G401 (cell line): Measurements from ENCODE around the gene TRPM7. TPM values are rescaled to one million over a fixed set of nuclear protein-coding genes. Genes with fewer than 3 reads are reported as not detected.
"Not testable (repeated sequence)": the region's sequence is repeated elsewhere in the genome, so short reads cannot be mapped to it uniquely, and the experiment has no call there.

Source experiments
- DNase-seq: peaks from one replicate; pipeline ENCODE4 v3.0.0-alpha.2; 2015; ENCODE audit warnings: low spot score
- in situ Hi-C: cut with HindIII; loops from 2 replicates; pipeline ENCODE4 v1.10.0; 2016; ENCODE audit warnings: low sequenced_read_pairs, mixed read lengths
- total RNA-seq: library from RNA; depleted of rRNA; stranded (reverse); fragments of >200 nt; shearing (Covaris generic); gene quantifications from 2 replicates; pipeline ENCODE4 v1.2.3, GENCODE V29; 2014

The TRPM7 gene
- total RNA-seq, 1 experiment from 2014 or later: 28.4 TPM

- in situ Hi-C loops: no loop called here
- no peak for DNase-seq
These were observed 9.7 kb downstream of the TRPM7 start for GRCh38 chr15:50676799-50677483.

DNA sequence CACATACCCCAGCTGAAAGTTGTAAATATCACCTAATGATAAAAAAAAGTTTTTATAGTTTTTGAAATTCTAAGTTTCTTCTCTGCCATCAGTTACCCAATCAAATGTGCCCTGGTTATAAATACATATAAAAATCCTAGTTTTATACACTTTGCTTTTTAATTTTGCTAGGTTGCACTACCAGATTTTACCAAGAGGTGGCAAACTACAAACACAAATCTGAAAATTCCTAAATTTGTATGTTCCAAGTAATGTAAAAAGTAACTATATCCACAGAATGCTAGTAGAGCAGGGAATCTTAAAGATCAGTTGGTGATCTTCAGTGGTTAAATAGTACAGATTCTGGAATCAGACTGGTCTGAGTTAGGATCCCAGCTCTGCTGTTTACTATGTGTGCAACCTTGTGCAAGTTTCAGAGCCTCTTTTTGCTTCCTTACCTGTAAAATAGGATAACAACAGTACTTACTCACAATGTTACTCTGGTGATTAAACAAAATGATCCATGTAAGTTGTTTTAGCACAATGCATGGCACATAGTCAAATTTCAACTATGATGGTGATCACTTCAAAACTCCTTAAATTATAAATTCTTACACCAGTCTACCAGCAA, 11.0 kb downstream of the TRPM7 start:
- in situ Hi-C loops: no loop called here
- peak; percentile 40 for DNase-seq

DNA sequence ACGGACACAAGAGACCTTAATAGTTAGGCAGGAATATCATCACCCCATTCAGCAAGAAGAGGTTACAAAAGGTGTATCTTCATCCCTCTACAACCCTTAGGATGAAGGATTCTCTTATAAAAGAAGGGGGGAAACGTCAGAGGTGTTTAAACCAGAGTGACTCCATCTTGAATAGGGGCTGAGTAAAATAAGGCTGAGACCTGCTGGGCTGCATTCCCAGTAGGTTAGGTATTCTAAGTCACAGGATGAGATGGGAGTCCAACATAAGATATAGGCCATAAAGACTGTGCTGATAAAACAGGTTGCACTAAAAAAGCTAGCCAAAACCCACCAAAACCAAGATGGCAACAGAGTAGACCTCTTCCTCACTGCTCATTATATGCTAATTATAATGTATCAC, 16.5 kb downstream of the TRPM7 start:
- DNase-seq: no peak
- in situ Hi-C loops: no loop called here

DNA sequence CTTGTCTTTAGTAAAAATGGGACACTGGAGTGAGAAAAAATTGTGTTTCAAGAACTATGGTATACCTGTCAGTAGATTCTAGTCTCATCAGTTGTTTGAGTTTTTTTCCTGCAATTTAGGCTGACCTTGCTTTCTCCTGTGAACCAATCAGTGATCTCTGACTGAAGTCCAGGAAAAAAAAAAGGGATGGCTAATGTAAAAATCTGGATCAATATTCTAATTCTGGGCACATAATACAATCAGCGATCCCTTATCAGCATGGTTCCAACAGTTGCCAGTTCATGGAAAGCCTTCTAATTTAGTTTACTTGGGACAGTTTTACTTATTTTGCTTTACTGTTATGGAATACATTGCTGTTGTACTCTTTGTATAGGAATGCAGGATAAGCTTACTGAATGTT, 17.0 kb downstream of the TRPM7 start:
- in situ Hi-C loops: no loop called here
- no peak for DNase-seq

GRCh38 chr15:50665938-50666337, 20.7 kb downstream of the TRPM7 start:
- in situ Hi-C loops: no loop called here
- no peak for DNase-seq

GRCh38 chr15:50655555-50655954, 31.0 kb downstream of the TRPM7 start:
- in situ Hi-C loops: no loop called here
- no peak for DNase-seq

GRCh38 chr15:50653156-50653743, 33.3 kb downstream of the TRPM7 start:
- DNase-seq: no peak
- in situ Hi-C loops: no loop called here

DNA sequence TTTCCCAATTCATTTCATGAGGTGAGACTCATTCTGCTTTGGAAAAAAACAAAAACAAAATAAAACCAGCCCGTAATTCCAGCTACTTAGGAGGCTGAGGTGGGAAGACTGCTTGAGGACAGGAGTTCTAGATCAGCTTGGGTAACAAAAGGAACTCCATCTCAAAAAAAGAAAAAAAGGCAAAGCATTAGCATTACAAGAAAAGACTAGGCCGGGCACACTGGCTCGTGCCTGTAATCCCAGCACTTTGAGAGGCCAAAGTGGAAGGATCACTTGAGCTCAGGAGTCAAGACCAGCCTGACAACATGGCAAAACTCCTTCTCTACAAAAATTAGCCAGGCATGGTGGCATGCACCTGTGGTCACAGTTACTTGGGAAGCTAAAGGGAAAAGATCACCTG, 33.9 kb downstream of the TRPM7 start:
- in situ Hi-C loops: no loop called here
- DNase-seq: no peak

DNA sequence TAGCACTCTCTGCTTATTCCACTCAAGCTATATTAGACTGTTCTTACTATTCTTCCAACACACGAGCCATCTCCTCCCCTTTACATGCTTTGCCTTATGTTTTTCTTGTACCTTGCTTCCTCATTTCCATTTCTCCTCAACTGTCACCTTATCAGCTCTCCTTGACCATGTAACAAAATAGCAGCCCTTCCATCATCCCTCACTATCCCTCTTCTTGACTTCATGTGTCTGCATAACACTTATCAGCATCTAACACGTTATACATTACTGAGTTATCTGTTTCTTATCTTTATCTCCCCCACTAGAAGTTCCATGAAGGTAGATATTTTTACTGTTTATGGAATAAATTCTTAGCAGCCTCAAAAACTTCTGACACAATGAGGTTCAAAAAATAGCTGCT, 45.3 kb downstream of the TRPM7 start:
- in situ Hi-C loops: loop anchor here (10.0 kb wide), 1 partner anchor 67 kb away; no protein-coding TSS in a partner anchor
- DNase-seq: no peak

- in situ Hi-C loops: no loop called here
These were observed 50.5 kb downstream of the TRPM7 start for GRCh38 chr15:50636146-50636545.

GRCh38 chr15:50633653-50634052, 52.9 kb downstream of the TRPM7 start:
- in situ Hi-C loops: no loop called here
- no peak for DNase-seq

More at GRCh38 chr15:50636146-50636545, 50.5 kb downstream of the TRPM7 start:
- no peak for DNase-seq

DNA sequence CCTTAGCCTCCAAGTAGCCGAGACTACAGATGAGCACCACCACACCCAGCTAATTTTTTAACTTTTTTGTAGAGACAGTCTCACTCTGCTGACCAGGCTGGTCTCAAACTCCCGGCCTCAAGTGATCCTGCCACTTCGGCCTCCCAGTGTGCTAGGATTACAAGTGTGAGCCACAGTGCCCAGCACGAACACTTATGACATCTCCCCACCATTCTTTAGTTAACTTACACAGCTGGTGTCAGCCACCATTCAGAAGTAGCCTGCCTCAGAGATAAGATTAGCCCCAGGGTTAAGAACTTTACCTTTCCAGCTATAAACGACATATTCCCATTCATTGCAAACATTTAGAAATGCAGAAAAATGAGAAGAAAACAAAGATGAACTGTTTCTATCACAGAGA, 58.2 kb downstream of the TRPM7 start:
- DNase-seq: no peak
- in situ Hi-C loops: no loop called here

GRCh38 chr15:50627351-50628055, 59.1 kb downstream of the TRPM7 start:
- in situ Hi-C loops: no loop called here
- DNase-seq: no peak

DNA sequence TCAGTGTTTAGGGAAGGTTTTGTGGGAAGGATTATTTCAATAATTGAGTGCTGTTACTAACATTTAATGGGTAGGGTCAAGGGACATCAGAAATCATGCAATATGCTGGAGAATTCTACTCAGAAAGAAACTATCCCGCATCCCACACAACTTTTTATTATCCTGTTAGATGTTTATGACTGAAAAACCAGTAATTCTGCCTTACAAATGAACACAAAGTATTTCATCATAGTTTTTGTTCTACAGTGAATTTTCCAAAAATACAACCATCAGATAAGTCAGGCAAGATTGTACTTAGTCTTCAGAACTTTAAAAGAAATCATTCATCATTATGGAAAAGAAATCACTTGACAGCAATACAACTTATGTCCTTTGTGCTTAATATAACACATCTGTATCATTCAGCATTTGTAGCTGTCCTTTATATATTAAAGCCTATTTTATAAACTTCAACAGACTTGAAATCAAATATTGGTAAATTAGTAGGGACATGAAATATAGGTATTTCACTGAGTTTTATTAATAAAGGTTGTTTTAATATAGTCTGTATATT, 61.9 kb downstream of the TRPM7 start:
- in situ Hi-C loops: no loop called here
- DNase-seq: no peak

DNA sequence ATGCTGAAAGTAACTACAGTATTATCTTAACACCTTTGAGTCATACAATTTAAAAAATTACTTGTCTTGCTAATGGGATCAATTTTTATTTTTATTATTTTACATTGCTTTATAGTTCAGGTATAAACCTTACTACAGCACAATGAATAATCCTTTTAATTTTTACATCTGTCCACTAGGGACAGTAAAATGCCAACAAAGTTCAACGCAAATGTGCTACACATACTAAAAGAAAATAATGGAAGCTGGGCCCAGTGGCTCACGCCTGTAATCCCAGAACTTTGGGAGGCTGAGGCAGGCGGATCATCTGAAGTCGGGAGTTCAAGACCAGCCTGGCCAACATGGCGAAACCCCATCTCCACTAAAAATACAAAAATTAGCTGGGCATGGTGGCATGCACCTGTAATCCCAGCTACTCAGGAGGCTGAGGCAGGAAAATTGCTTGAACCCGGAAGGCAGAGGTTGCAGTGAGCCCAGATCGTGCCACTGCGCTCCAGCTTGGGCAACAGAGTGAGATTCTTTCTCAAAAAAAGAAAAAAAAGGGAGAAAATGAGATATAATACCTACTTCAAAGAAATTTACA, 64.1 kb downstream of the TRPM7 start:
- DNase-seq, in situ Hi-C loops: not testable (repeated sequence)

DNA sequence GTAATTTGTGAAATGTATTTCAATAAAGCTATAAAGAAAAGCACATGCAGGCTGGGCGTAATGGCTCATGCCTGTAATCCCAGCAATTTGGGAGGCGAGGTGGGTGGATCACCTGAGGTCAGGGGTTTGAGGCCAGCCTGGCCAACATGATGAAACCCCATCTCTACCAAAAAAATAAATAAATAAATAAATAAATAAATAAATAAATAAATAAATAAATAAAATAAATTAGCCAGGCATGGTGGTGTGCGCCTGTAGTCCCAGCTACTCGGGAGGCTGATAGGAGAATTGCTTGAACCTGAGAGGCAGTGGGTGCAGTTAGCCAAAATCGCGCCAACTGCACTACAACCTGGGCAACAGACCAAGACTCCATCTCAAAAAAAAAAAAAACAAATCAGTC, 69.6 kb downstream of the TRPM7 start:
- DNase-seq, in situ Hi-C loops: not testable (repeated sequence)

GRCh38 chr15:50616554-50616953, 70.0 kb downstream of the TRPM7 start:
- in situ Hi-C loops, DNase-seq: not testable (repeated sequence)

DNA sequence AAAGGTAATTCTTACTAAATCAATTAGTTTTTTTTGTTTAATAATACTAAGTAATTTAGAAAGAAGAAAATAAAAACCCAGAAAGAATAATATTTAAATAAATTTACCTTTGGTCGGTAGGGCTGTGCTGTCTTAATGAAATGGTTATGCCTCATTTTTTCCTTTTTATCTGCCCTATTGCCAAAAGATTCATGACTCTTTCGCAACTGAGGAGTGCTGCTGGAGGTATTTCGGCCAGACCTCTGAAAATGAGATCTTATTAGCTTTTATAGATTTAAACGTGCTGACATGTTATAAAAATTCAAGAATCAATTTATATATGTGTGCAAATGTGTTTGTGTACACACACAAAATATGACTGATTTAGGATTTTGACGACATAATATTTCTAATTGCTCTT, 73.0 kb downstream of the TRPM7 start:
- DNase-seq: no peak
- in situ Hi-C loops: no loop called here

DNA sequence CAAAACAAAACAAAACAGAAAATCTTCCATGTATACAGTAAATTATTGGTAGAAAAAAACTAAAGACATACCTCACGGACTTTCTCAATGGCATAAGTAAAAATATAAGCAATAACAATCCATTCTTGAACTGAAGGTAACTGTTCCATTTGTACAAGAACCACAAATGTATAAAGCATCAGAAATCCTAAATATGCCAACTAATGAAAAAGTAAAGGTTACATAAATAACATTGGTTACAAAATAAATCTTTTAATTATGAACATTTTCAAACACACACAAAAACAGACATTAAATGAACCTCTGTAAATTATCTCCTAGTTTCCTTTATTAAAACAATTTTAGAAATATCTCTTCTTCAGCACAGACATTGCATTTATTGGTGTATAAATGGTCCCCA, 79.5 kb downstream of the TRPM7 start:
- DNase-seq: no peak
- in situ Hi-C loops: no loop called here
